DND-41 (cell line): ENCODE data around the gene C1orf21.

Source experiments
- CTCF ChIP-seq: IDR thresholded peaks from 2 replicates; pipeline ENCODE4 v1.5.1; 2012; ENCODE audit warnings: borderline replicate concordance, low read length, moderate library complexity, mild to moderate bottlenecking; ENCODE audit not compliant: poor library complexity, severe bottlenecking; ENCODE audit errors: extremely low read depth
- EZH2 ChIP-seq: IDR thresholded peaks from 3 replicates; pipeline ENCODE4 v1.6.1; 2012; ENCODE audit warnings: borderline replicate concordance, low read depth, mild to moderate bottlenecking, moderate library complexity, low read length, inconsistent platforms; ENCODE audit not compliant: severe bottlenecking

DNA sequence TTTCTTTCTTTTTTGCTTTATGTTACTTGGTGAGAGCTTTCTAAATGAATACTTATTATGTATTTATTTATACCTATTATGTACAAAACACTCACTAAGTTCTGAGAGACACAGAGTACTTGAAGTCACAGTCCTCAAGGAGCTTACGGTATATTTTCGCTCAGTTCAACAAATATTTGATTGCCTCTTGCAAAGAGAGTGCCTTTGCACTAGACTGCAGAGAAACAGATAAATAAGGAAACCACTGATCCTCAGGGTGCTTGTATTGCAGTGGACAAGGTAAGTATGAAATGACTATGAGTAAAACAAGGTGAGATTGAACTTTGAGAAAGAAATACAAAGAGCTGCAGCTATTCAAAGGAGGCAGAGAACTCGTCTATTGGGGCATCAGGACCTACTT lies 123.3 kb downstream of the C1orf21 start:
- TF ChIP-seq CTCF, result no peak
- TF ChIP-seq EZH2, result no peak
